Hepatocyte (in vitro differentiated cells): ENCODE measurements around the gene AMDHD1. TPM values are rescaled to one million over a fixed set of nuclear protein-coding genes. Genes with fewer than 3 reads are reported as not detected.

Experiments
- DNase-seq: peaks from one replicate; pipeline ENCODE4 v3.0.0-alpha.2; 2016; ENCODE audit warnings: low spot score
- H2AFZ ChIP-seq: fragments of 200-600 bp; sonication (generic); 2 replicates; pipeline ENCODE4 v1.6.0; 2016; ENCODE audit warnings: antibody characterized with exemption, mild to moderate bottlenecking
- H3K27ac ChIP-seq: fragments of 200-600 bp; sonication (generic); 2 replicates; pipeline ENCODE4 v1.5.1; 2016; ENCODE audit warnings: mild to moderate bottlenecking
- H3K27me3 ChIP-seq: fragments of 200-600 bp; sonication (generic); 2 replicates; pipeline ENCODE4 v1.6.1; 2016
- H3K36me3 ChIP-seq: fragments of 200-600 bp; sonication (generic); replicated peaks from 2 replicates; pipeline ENCODE4 v1.5.1; 2016; ENCODE audit warnings: low read depth; ENCODE audit not compliant: insufficient read depth
- H3K4me1 ChIP-seq: fragments of 200-600 bp; sonication (generic); 2 replicates; pipeline ENCODE4 v1.5.1; 2016; ENCODE audit warnings: mild to moderate bottlenecking, moderate library complexity; ENCODE audit not compliant: insufficient read depth
- H3K4me2 ChIP-seq: fragments of 200-600 bp; sonication (generic); 2 replicates; pipeline ENCODE4 v1.6.0; 2016
- H3K4me3 ChIP-seq: fragments of 200-600 bp; sonication (generic); 2 replicates; pipeline ENCODE4 v1.5.1; 2016; ENCODE audit warnings: mild to moderate bottlenecking
- H3K79me2 ChIP-seq: fragments of 200-600 bp; sonication (generic); 2 replicates; pipeline ENCODE4 v1.6.0; 2017; ENCODE audit warnings: mild to moderate bottlenecking
- H3K9me2 ChIP-seq: fragments of 200-600 bp; sonication (generic); replicated peaks from 2 replicates; pipeline ENCODE4 v1.6.0; 2017; ENCODE audit warnings: mild to moderate bottlenecking; ENCODE audit not compliant: insufficient read depth
- H3K9me3 ChIP-seq: fragments of 200-600 bp; sonication (generic); 2 replicates; pipeline ENCODE4 v1.5.1; 2016; ENCODE audit warnings: low read depth, mild to moderate bottlenecking
- H4K20me1 ChIP-seq: fragments of 200-600 bp; sonication (generic); 2 replicates; pipeline ENCODE4 v1.6.0; 2016; ENCODE audit warnings: mild to moderate bottlenecking; ENCODE audit not compliant: insufficient read depth, poor library complexity, severe bottlenecking
- EZH2 ChIP-seq: fragments of 200-600 bp; sonication (generic); IDR thresholded peaks from 2 replicates; pipeline ENCODE4 v1.6.1; 2016; ENCODE audit warnings: antibody characterized with exemption, mild to moderate bottlenecking, borderline replicate concordance
- EZH2phosphoT487 ChIP-seq: fragments of 200-600 bp; sonication (generic); IDR thresholded peaks from one replicate; pipeline ENCODE4 v1.6.1; 2018; ENCODE audit warnings: antibody characterized with exemption, mild to moderate bottlenecking, low read depth, moderate library complexity; ENCODE audit not compliant: unreplicated experiment, severe bottlenecking
- WGBS: methylation state at CpG from one replicate; pipeline ENCODE4 v1.1.6; 2016; ENCODE audit warnings: low lambda C conversion rate; ENCODE audit errors: missing lambda C conversion rate; 5-methylcytosine and 5-hydroxymethylcytosine counted together
- polyA plus RNA-seq: library from polyadenylated mRNA; unstranded; fragments of >200 nt; fragmentation: Nextera tagmentation; extraction: Ambion mirVana; gene quantifications from 2 replicates; pipeline ENCODE4 v1.2.1, GENCODE V29; 2016
- total RNA-seq: library from RNA; depleted of rRNA; stranded (reverse); fragments of >200 nt; gene quantifications from 2 replicates; pipeline ENCODE4 v1.2.3, GENCODE V29; 2014
- TF ChIP-seq, protein P1 (sequence below): fragments of 200-600 bp; sonication (generic); IDR thresholded peaks from 2 replicates; pipeline ENCODE4 v1.5.1; 2016; ENCODE audit warnings: antibody characterized with exemption, mild to moderate bottlenecking; ENCODE audit not compliant: poor library complexity

Gene AMDHD1
- total and polyA plus RNA-seq, 2 experiments from 2014 or later, result 3.0 to 3.5 TPM

DNA sequence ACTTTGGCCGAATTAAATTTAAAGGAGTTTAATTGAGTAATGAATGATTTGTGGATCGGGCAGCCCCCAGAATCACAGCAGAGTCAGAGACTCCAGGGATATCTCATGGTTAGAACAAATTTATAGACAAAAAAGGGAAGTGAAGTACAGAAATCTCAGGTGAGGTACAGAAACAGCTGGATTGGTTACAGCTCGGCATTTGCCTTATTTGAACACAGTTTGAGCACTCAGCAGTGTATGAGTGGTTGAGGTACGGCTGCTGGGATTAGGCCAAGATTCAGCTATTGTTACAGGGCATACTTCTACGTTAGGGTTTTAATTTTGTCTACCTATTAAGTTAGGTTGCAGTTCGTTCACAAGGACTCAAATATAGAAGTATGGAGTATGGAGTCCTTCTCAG, 24.0 kb upstream of the AMDHD1 start:
- WGBS, result 89% methylated on average over 6 of the region's 6 CpGs
- no peaks in the 10 kb centered on the region for H3K9me3 ChIP-seq

DNA sequence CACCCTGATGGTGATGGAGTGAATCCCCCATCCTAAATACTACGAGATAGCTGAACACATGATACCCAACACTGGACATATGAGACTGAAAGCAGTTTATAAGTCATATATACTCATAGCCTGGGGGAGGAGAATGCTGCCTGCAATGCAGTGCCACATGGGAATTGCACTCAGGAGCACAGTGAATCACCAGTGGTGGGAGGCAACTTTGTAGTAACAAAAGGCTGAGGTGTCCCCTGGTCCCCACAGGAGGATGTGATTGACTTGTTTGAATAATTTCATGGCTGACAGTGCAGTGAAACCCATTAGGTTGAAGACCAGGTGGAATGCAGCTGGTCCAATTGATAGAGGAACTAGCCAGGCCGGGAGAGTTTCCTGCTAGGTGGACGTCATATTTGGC, 20.9 kb upstream of the AMDHD1 start:
- H3K4me1 ChIP-seq, result no peaks in the 10 kb centered on the region

More for the DNA sequence above, 24.0 kb upstream of the AMDHD1 start:
- peaks cover 15% of the 10 kb centered on the region for H3K27me3 ChIP-seq
- no peak overlapping the region for H2AFZ ChIP-seq
- no peaks in the 10 kb centered on the region for H3K36me3 ChIP-seq
- TF ChIP-seq EZH2, result no peak
- no peak overlapping the region for H3K4me3 ChIP-seq
- H3K9me2 ChIP-seq, result no peaks in the 10 kb centered on the region
- H4K20me1 ChIP-seq, result no peaks in the 10 kb centered on the region
- no peaks in the 10 kb centered on the region for H3K4me1 ChIP-seq
- H3K27ac ChIP-seq, result no peak overlapping the region
- H3K79me2 ChIP-seq, result no peaks in the 10 kb centered on the region
- DNase-seq, result no peak
- no peak overlapping the region for H3K4me2 ChIP-seq

GRCh38 chr12:95940514-95940913, 2.6 kb upstream of the AMDHD1 start:
- TF ChIP-seq EZH2phosphoT487 (no peak), EZH2 (no peak)
- TF ChIP-seq, protein P1, sequence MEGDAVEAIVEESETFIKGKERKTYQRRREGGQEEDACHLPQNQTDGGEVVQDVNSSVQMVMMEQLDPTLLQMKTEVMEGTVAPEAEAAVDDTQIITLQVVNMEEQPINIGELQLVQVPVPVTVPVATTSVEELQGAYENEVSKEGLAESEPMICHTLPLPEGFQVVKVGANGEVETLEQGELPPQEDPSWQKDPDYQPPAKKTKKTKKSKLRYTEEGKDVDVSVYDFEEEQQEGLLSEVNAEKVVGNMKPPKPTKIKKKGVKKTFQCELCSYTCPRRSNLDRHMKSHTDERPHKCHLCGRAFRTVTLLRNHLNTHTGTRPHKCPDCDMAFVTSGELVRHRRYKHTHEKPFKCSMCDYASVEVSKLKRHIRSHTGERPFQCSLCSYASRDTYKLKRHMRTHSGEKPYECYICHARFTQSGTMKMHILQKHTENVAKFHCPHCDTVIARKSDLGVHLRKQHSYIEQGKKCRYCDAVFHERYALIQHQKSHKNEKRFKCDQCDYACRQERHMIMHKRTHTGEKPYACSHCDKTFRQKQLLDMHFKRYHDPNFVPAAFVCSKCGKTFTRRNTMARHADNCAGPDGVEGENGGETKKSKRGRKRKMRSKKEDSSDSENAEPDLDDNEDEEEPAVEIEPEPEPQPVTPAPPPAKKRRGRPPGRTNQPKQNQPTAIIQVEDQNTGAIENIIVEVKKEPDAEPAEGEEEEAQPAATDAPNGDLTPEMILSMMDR, result no peak
- no peak for DNase-seq
- Histone ChIP-seq H4K20me1 (no peaks in the 10 kb centered on the region), H3K27me3 (no peaks in the 10 kb centered on the region), H3K4me3 (no peak overlapping the region), H2AFZ (no peak overlapping the region), H3K4me2 (no peak overlapping the region), H3K4me1 (no peaks in the 10 kb centered on the region), H3K36me3 (no peaks in the 10 kb centered on the region), H3K27ac (no peak overlapping the region), H3K9me2 (no peaks in the 10 kb centered on the region), H3K79me2 (no peaks in the 10 kb centered on the region), H3K9me3 (no peaks in the 10 kb centered on the region)
- WGBS, result 71% methylated on average over 6 of the region's 6 CpGs

More for the DNA sequence above, 20.9 kb upstream of the AMDHD1 start:
- Histone ChIP-seq H3K27ac (no peak overlapping the region), H3K36me3 (no peaks in the 10 kb centered on the region), H4K20me1 (no peaks in the 10 kb centered on the region), H2AFZ (no peak overlapping the region), H3K4me2 (no peak overlapping the region), H3K79me2 (no peaks in the 10 kb centered on the region), H3K4me3 (no peak overlapping the region), H3K27me3 (peaks cover 4% of the 10 kb centered on the region), H3K9me2 (no peaks in the 10 kb centered on the region), H3K9me3 (no peaks in the 10 kb centered on the region)
- no peak for DNase-seq
- TF ChIP-seq EZH2, result no peak
- TF ChIP-seq, protein P1, result no peak
- TF ChIP-seq EZH2phosphoT487, result no peak
- WGBS, result 60% methylated on average over 3 of the region's 3 CpGs

- Histone ChIP-seq H3K36me3 (no peaks in the 10 kb centered on the region), H3K9me2 (no peaks in the 10 kb centered on the region), H3K79me2 (no peaks in the 10 kb centered on the region), H3K9me3 (no peaks in the 10 kb centered on the region), H4K20me1 (no peaks in the 10 kb centered on the region), H2AFZ (peak overlapping the region; percentile 92), H3K4me1 (no peaks in the 10 kb centered on the region), H3K4me3 (peak overlapping the region; percentile 76), H3K27ac (peak overlapping the region; percentile 73), H3K27me3 (no peaks in the 10 kb centered on the region), H3K4me2 (peak overlapping the region; percentile 89)
- WGBS, result 24% methylated on average over 5 of the region's 13 CpGs
- TF ChIP-seq EZH2phosphoT487 (no peak), EZH2 (no peak)
- TF ChIP-seq, protein P1, result no peak
- DNase-seq, result no peak
Observed at GRCh38 chr12:95942101-95942523, 1.0 kb upstream of the AMDHD1 start.
